ENCODE measurements around the gene NAGK.
"Not testable (repeated sequence)": the region's sequence is repeated elsewhere in the genome, so short reads cannot be mapped to it uniquely, and the experiment has no call there.

NAGK gene

DNA sequence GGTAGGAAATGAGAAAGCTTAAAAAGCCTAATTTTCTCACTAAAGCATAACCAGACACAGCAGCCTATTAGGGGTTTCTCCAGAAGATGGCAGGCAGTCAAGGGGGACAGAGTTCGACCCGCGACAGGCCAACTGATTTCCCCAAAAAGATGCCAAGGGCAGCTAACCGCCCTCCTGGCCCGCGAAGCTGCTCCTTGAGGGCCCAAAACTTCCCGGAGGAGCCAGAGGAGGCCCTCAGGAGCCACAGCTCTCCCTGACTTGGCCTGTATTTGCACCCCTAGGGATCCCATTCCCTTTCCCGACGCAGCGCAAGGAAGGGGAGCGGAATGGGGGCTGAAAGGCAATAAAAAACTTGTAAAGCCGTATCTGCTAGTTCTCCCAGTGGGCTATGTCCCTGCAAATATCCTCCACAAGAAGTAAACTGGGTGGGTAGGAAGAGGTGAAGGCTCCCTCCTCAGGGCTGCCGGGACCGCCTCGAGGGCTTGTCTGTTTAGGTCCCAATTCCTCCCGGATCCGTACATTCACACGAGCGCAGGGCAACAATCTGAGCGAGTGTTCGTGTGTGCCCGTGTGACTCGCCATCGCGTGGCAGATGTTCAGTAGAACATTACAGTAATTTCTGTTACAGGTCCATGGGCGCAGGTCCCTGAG is 756 bp upstream of the NAGK start:
- H3K4me3 ChIP-seq: peak overlapping the region; percentile 47 to 93 (median 89)

DNA sequence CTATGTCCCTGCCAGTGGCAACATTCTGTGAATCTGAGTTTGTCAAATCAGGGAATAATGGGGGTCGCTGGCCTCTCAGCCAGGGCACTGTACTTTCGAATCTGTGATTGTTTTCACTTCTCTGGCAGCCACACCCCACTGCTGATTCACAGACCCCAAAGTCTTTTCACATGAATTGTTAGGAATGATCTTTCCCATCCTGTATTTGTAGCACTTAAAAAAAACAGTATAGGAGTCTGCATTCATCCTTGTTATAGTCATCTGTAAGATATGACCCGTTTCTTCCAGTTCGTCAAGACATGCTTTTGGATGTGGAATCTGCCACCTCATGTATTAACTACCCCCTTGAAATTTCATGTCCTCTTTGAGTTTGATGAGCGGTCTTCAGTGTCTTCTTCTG is 928 bp downstream of the NAGK start:
- peak overlapping the region; percentile 47 to 93 (median 89) for H3K4me3 ChIP-seq
- peak overlapping the region in 20 of 21 experiments; percentile 87 to 98 (median 94) for H3K27ac ChIP-seq

More for the DNA sequence above, 756 bp upstream of the NAGK start:
- H3K27ac ChIP-seq: peak overlapping the region; percentile 57 to 98 (median 94)

GRCh38 chr2:71070294-71071093 is 2.0 kb downstream of the NAGK start:
- Histone ChIP-seq H3K4me3 (peak overlapping the region in 3 of 7 experiments; percentile 9 to 91 (median 13)), H3K27ac (peak overlapping the region in 16 of 21 experiments; percentile 60 to 98 (median 81))

DNA sequence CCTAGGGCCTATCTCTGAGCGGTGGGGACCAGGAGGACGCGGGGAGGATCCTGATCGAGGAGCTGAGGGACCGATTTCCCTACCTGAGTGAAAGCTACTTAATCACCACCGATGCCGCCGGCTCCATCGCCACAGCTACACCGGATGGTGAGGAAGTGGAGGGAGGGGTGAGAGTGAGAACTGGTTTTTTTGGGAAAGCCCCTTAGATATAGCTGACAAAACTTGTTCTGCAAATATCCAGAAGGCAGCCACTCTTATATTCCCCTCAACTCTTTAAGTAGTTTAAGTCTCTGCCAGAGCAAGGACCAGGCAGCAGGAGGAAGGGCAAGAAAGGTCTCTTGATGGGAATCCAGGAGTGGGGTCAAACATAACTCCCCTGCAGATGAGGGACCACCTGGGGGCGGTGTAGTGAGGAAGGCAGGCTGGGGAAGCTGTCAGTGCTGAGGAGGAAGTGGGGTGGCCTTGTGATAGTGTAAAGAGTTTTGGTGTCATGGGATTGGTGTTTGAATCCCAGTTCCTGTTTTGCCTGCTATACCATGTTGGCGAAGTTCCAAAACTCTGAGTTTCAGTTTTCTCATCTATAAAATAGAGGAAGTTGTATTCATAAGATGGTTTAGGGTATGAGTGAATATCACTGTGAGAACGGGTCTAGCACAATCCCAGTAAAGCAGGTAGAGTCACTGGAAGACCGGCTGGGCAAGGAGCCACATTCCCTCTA is 3.4 kb downstream of the NAGK start:
- H3K27ac ChIP-seq: peak overlapping the region in 20 of 21 experiments; percentile 22 to 98 (median 67)
- peak overlapping the region in 4 of 7 experiments; percentile 14 to 21 (median 18) for H3K4me3 ChIP-seq

- H3K27ac ChIP-seq: peak overlapping the region in 19 of 21 experiments; percentile 23 to 98 (median 67)
- H3K4me3 ChIP-seq: peak overlapping the region in 1 of 7 experiments; percentile 3
These were observed 4.0 kb downstream of the NAGK start for GRCh38 chr2:71072492-71072891.

DNA sequence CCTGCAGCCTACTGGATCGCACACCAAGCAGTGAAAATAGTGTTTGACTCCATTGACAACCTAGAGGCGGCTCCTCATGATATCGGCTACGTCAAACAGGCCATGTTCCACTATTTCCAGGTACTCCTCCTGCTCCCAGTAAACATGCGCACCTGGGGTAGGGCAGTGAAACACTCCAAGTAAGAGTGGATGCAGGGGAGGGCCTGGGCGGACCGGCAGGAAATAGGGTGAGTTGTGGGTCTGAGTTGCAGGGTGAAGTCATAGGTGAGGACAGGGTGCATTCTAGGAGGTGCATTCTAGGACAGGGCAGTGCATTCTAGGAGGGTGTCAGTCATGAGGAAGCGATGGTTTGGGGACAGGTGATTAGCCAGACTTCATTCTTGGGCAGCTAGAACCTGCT is 5.0 kb downstream of the NAGK start:
- Histone ChIP-seq H3K27ac (peak overlapping the region in 5 of 21 experiments; percentile 75 to 90 (median 78)), H3K4me3 (no peak overlapping the region)

DNA sequence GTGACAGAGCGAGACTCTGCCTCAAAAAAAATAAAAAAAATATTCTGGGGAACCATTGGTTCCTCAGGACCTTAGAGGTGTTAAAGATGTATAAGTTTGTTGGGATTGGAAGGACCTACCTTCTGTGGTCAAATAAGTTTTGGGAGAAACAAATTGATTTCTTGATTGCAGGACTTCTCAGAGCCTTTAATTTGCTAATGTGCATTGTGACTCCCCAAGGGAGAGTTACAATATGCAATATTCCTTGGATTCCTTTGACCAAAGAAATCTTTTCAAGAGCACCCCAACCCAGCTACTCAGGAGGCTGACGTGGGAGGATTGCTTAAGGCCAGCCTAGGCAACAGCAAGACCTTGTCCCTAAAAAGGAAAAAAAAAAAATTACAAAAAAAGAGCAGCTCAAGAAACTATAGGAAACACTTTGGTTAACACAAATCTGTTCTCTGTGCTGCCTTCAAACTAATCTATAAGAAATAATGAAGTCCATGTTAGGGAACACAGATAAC is 6.5 kb downstream of the NAGK start:
- no peak overlapping the region for H3K27ac ChIP-seq
- H3K4me3 ChIP-seq: no peak overlapping the region

GRCh38 chr2:71078624-71079023 is 10.2 kb downstream of the NAGK start:
- Histone ChIP-seq H3K4me3 (no peak overlapping the region), H3K27ac (no peak overlapping the region)

DNA sequence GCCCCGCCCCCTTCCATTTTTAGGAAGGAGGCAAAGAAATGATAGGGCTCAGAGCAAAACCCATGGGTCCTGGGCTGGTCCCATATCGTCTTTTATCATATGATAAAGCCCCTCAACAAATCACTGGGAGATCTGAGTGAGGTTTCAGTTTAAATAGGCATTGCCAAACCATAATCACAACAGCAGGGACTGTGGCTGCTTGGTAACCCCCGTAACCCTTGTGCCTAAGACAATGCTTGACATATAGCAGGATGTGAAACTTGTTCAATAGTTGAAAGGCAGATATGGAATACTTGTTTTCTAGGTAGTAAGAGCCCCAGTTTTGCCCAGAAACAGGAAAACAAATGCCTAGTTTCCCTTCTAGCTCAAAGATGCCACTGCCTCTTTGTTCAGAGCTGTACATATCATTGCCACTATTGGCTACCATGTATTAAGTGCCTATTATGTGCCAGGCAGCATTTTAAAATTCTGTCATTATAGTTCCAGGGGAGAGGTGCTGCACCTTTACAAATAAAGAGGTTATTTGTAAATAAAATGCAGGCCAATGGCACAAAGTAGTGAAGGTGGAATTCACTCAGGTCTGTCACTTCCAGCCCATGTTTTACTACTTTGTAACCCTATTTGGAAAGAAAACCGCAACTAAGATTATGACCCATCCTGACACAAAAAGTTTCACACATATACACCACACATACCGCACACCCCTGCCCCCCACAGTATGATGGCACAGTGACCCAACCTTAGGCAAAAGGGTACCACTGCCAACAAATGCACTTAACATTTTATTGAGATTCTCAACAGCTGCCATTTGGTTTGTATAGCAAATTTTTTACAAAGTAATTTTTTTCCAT is 14.2 kb downstream of the NAGK start:
- Histone ChIP-seq H3K27ac (peak overlapping the region in 1 of 21 experiments; percentile 11), H3K4me3 (no peak overlapping the region)

DNA sequence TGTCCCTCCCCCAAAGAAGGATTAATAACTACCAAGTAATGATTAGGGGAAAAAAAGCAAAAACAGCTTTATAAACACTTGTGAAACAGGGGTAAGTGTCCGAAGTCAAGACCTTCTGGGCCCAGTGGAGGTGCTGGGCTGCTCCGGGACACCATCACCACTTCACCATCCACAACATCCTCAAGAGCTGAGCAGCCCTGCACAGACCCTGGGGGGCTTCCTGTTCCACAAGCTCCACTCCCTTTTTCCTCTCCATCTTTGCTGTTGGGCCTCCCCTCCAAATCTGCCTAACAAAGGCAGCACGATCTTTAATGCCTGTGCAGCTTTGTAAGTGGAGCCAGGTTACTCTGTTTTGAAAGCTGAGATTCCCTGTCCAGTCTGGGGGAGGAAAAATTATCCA is 14.8 kb downstream of the NAGK start:
- H3K4me3 ChIP-seq, H3K27ac ChIP-seq: not testable (repeated sequence)

- peak overlapping the region in 1 of 21 experiments; percentile 29 for H3K27ac ChIP-seq
- not testable (repeated sequence) for H3K4me3 ChIP-seq
These were observed 15.4 kb downstream of the NAGK start for GRCh38 chr2:71083752-71084312.

DNA sequence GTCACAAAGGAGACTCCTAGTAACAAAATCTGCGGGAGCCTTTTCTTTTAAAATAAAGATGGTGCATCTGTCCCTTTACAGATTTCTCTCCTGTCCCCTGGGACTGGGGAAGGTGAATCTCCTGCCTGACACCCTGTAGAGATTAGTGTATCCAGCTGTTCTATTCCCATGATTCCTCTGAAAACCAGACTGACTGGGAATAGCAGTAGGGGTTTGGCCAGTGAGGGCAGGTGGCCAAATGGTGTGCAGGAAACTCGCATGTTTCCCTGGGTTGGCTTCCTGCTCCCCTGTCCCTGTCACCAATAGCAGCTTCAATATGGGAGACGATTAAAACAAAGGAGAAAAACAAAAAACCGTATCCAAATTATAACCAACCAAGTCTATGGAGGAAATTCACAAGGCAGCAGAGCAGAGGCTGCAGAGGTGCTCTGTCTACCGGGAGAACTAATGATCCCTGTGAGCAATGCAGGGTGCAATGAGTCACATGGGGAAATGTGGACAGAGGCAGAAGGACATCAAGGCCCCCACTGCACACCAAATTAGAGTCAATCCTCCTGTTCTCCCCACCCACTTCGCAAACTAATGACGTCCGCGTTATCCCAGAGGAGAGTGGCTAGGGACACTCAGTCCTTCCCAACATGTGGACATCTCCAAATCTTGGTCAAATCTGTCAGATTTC is 17.0 kb downstream of the NAGK start:
- H3K27ac ChIP-seq, H3K4me3 ChIP-seq: not testable (repeated sequence)

GRCh38 chr2:71089475-71089874 is 21.0 kb downstream of the NAGK start:
- not testable (repeated sequence) for H3K4me3 ChIP-seq, H3K27ac ChIP-seq

DNA sequence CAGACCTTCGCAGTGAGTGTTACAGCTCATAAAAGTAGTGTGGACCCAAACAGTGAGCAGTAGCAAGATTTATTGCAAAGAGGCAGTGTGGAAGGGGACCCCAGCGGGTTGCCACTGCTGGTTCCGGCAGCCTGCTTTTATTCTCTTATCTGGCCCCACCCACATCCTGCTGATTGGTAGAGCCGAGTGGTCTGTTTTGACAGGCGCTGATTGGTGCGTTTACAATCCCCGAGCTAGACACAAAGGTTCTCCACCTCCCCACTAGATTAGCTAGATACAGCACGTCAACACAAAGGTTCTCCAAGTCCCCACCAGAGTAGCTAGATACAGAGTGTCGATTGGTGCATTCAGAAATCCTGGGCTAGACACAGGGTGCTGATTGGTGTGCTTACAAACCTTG is 23.4 kb downstream of the NAGK start:
- H3K27ac ChIP-seq, H3K4me3 ChIP-seq: not testable (repeated sequence)

DNA sequence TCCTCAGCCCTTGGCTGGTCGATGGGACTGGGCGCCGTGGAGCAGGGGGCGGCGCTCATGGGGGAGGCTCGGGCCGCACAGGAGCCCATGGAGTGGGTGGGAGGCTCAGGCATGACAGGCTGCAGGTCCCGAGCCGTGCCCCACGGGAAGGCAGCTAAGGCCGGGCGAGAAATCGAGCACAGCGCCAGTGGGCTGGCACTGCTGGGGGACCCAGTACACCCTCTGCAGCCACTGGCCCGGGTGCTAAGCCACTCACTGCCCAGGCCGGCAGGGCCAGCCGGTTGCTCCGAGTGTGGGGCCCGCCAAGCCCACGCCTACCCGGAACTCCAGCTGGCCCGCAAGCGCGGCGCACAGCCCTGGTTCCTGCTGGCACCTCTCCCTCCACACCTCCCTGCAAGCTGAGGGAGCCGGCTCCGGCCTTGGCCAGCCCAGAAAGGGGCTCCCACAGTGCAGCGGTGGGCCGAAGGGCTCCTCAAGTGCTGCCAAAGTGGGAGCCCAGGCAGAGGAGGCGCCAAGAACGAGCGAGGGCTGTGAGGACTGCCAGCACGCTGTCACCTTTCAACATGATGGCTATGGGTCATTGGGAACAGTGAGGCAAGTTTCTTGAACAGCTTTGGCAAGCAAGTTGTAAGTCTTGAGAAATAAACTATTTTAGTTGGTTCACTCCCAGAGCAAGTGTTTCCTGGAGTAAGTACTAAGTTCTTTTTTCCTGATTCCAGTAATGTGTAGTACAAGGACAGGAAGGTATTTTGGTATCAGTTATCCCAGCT is 24.2 kb downstream of the NAGK start:
- H3K4me3 ChIP-seq, H3K27ac ChIP-seq: not testable (repeated sequence)

- Histone ChIP-seq H3K27ac (peak overlapping the region in 2 of 21 experiments; percentile 18 to 59), H3K4me3 (no peak overlapping the region)
These were observed 31.9 kb downstream of the NAGK start for GRCh38 chr2:71100195-71100964.

DNA sequence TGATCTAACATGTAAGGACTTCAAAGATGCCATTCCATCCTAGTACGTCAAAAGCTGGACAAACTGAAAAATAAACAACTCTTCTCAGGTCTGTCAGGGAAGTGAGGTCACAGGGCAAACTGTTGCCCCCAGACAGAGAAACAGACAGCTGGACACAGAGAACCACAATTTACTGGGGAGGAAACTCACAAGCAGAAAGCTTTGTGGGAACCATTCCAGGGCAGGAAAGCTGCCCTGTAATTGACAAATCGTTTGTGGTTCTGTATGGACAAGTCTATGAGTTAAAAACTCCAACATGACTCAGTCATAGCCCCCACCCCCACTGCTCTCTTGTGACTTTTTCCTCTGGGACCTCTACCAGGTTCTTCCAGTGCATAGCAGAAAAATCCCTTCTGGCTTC is 33.2 kb downstream of the NAGK start:
- Histone ChIP-seq H3K4me3 (no peak overlapping the region), H3K27ac (peak overlapping the region in 12 of 21 experiments; percentile 5 to 60 (median 44))
